Measurements from ENCODE around the gene EXD3.

GRCh38 chr9:137304383-137305059 is 118.4 kb downstream of the EXD3 start:
- TF ChIP-seq CTCF (IDR thresholded peaks at IDR 0.05) (no peak), POLR2A (IDR thresholded peaks at IDR 0.05) (no peak), EP300 (IDR thresholded peaks at IDR 0.05) (no peak)

Measured in sigmoid colon (tissue), 4 donors.